ENCODE measurements around the gene STK11IP.
A peak's percentile ranks its signal among the peaks of the same experiment; 100 is the strongest.

Gene STK11IP

GRCh38 chr2:219629976-219630695 lies 32.5 kb downstream of the STK11IP start:
- Histone ChIP-seq H3K4me1 (ENCODE audit: insufficient read depth, insufficient read length) (peaks cover 15% of the 10 kb centered on the region), H3K36me3 (ENCODE audit: insufficient read depth, insufficient read length, low read length) (peaks cover 43% of the 10 kb centered on the region)
- DNase-seq (ENCODE audit: low read depth, low spot score), result no peak

DNA sequence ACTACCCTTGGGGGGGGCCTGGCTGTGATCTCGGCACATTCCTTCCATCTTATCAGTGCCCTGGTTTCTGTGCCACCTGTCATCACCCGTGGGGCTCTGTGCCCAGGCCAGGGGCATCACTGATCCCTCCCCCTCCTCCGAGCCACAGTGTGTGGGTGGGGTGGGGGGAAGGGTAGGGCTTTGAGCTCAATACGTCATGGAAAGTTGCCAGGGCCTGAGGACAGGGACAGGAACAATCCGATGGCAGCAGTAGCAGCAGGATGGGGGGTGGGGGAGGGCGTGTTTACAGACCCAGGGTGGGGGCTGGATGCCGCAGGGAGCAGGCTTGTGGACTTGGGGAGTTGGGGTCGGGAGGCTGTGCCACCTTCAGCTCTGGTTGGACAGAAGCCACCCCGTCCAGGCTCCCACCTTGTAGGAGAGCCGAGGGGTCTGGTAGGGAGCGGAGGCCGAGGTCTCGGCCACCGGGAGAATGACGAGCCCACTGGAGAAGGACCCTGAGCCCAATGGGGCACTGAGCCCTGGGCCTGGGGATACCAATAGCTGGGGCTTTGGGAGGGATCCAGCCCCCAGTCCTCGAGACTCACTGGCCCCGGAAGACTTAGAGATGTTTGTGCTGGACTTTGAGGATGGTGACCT lies 33.2 kb downstream of the STK11IP start:
- Histone ChIP-seq H3K27me3 (ENCODE audit: insufficient read depth, insufficient read length) (peaks cover 12% of the 10 kb centered on the region), H3K9me3 (ENCODE audit: insufficient read depth, low read length) (no peaks in the 10 kb centered on the region), H3K36me3 (ENCODE audit: insufficient read depth, insufficient read length, low read length) (peaks cover 50% of the 10 kb centered on the region)

More at GRCh38 chr2:219629976-219630695, 32.5 kb downstream of the STK11IP start:
- TF ChIP-seq SUZ12 (IDR thresholded peaks at IDR 0.05; ENCODE audit: extremely low read depth, insufficient read depth, insufficient read length) (no peak), YY1 (IDR thresholded peaks at IDR 0.05; ENCODE audit: insufficient read depth, insufficient read length) (no peak), ZNF274 (IDR thresholded peaks at IDR 0.05; ENCODE audit: low read depth, low read length) (no peak)
- Histone ChIP-seq H3K4me3 (ENCODE audit: insufficient read length, low read depth) (no peak overlapping the region), H3K9ac (ENCODE audit: insufficient read length, low read depth) (no peak overlapping the region), H3K9me3 (ENCODE audit: insufficient read depth, low read length) (no peaks in the 10 kb centered on the region), H3K27me3 (ENCODE audit: insufficient read depth, insufficient read length) (peaks cover 15% of the 10 kb centered on the region)

DNA sequence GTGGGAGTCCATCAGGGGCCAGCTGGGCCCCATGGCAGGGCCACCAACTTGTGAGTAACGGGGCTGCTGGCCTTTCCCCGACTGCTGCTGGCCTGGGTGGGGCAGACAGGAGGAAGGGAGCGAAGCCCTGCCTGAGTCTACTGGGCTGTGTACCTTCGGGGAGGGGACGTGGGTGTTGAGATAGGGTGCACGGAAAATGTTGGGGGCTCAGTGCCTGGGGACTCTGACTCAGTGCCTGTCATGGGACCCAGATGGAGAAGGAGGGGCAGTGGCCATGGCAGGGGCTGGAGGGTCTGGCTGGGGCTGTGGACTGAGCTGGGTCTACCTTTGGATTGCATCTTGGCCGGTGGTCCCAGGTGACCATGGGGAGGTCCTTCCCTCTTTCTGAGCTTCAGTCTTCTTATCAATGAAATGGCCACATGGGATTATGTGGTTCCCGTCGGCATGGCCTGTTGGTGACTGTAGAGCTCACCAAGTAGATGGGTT lies 33.8 kb downstream of the STK11IP start:
- peaks cover 15% of the 10 kb centered on the region for H3K4me1 ChIP-seq (ENCODE audit: insufficient read depth, insufficient read length)

More for the DNA sequence above, 33.2 kb downstream of the STK11IP start:
- no peak for DNase-seq (ENCODE audit: low read depth, low spot score)
- no peak overlapping the region for H3K9ac ChIP-seq (ENCODE audit: insufficient read length, low read depth)
- TF ChIP-seq SUZ12 (IDR thresholded peaks at IDR 0.05; ENCODE audit: extremely low read depth, insufficient read depth, insufficient read length) (no peak), ZNF274 (IDR thresholded peaks at IDR 0.05; ENCODE audit: low read depth, low read length) (no peak), YY1 (IDR thresholded peaks at IDR 0.05; ENCODE audit: insufficient read depth, insufficient read length) (no peak)
- H3K4me1 ChIP-seq (ENCODE audit: insufficient read depth, insufficient read length), result peaks cover 15% of the 10 kb centered on the region
- no peak overlapping the region for H3K4me3 ChIP-seq (ENCODE audit: insufficient read length, low read depth)

GRCh38 chr2:219631904-219632759 lies 34.5 kb downstream of the STK11IP start:
- peaks cover under 1% of the 10 kb centered on the region for H3K27me3 ChIP-seq (ENCODE audit: insufficient read depth, insufficient read length)
- H3K9me3 ChIP-seq (ENCODE audit: insufficient read depth, low read length), result no peaks in the 10 kb centered on the region
- no peak overlapping the region for H3K9ac ChIP-seq (ENCODE audit: insufficient read length, low read depth)
- TF ChIP-seq SUZ12 (IDR thresholded peaks at IDR 0.05; ENCODE audit: extremely low read depth, insufficient read depth, insufficient read length) (no peak), YY1 (IDR thresholded peaks at IDR 0.05; ENCODE audit: insufficient read depth, insufficient read length) (no peak), ZNF274 (IDR thresholded peaks at IDR 0.05; ENCODE audit: low read depth, low read length) (no peak)
- H3K4me1 ChIP-seq (ENCODE audit: insufficient read depth, insufficient read length), result peaks cover 12% of the 10 kb centered on the region
- H3K4me3 ChIP-seq (ENCODE audit: insufficient read length, low read depth), result no peak overlapping the region
- H3K36me3 ChIP-seq (ENCODE audit: insufficient read depth, insufficient read length, low read length), result peaks cover 62% of the 10 kb centered on the region
- no peak for DNase-seq (ENCODE audit: low read depth, low spot score)

More for the DNA sequence above, 33.8 kb downstream of the STK11IP start:
- Histone ChIP-seq H3K4me3 (ENCODE audit: insufficient read length, low read depth) (peak overlapping the region; percentile 9), H3K9me3 (ENCODE audit: insufficient read depth, low read length) (no peaks in the 10 kb centered on the region), H3K36me3 (ENCODE audit: insufficient read depth, insufficient read length, low read length) (peaks cover 56% of the 10 kb centered on the region), H3K27me3 (ENCODE audit: insufficient read depth, insufficient read length) (peaks cover 8% of the 10 kb centered on the region), H3K9ac (ENCODE audit: insufficient read length, low read depth) (no peak overlapping the region)
- no peak for DNase-seq (ENCODE audit: low read depth, low spot score)
- TF ChIP-seq YY1 (IDR thresholded peaks at IDR 0.05; ENCODE audit: insufficient read depth, insufficient read length) (no peak), SUZ12 (IDR thresholded peaks at IDR 0.05; ENCODE audit: extremely low read depth, insufficient read depth, insufficient read length) (no peak), ZNF274 (IDR thresholded peaks at IDR 0.05; ENCODE audit: low read depth, low read length) (no peak)

GRCh38 chr2:219632760-219633105 lies 35.1 kb downstream of the STK11IP start:
- Histone ChIP-seq H3K27me3 (ENCODE audit: insufficient read depth, insufficient read length) (no peaks in the 10 kb centered on the region), H3K36me3 (ENCODE audit: insufficient read depth, insufficient read length, low read length) (peaks cover 67% of the 10 kb centered on the region), H3K9me3 (ENCODE audit: insufficient read depth, low read length) (no peaks in the 10 kb centered on the region), H3K4me3 (ENCODE audit: insufficient read length, low read depth) (no peak overlapping the region), H3K4me1 (ENCODE audit: insufficient read depth, insufficient read length) (peaks cover 12% of the 10 kb centered on the region), H3K9ac (ENCODE audit: insufficient read length, low read depth) (no peak overlapping the region)
- no peak for DNase-seq (ENCODE audit: low read depth, low spot score)
- TF ChIP-seq YY1 (IDR thresholded peaks at IDR 0.05; ENCODE audit: insufficient read depth, insufficient read length) (no peak), ZNF274 (IDR thresholded peaks at IDR 0.05; ENCODE audit: low read depth, low read length) (no peak), SUZ12 (IDR thresholded peaks at IDR 0.05; ENCODE audit: extremely low read depth, insufficient read depth, insufficient read length) (no peak)

DNA sequence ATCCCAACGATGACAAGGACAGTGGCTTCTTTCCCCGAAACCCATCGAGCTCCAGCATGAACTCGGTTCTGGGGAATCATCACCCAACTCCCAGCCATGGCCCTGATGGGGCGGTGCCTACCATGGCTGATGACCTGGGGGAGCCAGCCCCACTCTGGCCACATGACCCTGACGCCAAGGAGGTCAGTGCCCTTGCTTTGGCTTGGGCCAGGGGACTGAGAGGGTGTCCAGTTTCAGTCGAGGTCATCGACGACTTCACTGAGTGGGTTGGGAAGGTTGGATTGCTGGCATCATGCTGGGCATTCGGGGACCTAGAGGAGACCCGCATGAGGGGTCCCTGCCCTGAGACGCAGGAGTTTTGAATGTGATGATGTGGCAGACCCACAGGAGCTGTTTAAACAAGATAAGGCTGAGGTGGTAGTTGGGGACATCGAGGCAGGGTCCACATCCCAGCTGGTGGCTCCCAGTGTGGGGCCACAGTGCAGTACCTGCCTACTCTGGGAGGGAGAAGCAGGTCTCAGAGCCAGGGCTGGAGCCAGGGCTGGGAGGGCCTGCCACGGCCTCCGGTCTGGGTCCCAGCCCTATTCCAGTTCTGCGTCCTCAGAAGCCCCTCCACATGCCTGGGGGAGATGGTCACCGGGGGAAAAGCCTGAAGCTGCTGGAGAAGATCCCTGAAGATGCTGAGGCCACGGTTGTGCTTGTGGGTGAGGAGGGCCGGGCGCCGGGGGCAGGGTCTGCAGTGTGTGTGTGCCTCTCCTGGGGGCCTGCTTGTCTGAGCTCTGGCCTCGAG lies 35.8 kb downstream of the STK11IP start:
- TF ChIP-seq ZNF274 (IDR thresholded peaks at IDR 0.05; ENCODE audit: low read depth, low read length) (no peak), YY1 (IDR thresholded peaks at IDR 0.05; ENCODE audit: insufficient read depth, insufficient read length) (no peak), SUZ12 (IDR thresholded peaks at IDR 0.05; ENCODE audit: extremely low read depth, insufficient read depth, insufficient read length) (no peak)
- Histone ChIP-seq H3K9ac (ENCODE audit: insufficient read length, low read depth) (no peak overlapping the region), H3K9me3 (ENCODE audit: insufficient read depth, low read length) (no peaks in the 10 kb centered on the region), H3K4me3 (ENCODE audit: insufficient read length, low read depth) (no peak overlapping the region), H3K27me3 (ENCODE audit: insufficient read depth, insufficient read length) (no peaks in the 10 kb centered on the region), H3K4me1 (ENCODE audit: insufficient read depth, insufficient read length) (peaks cover 10% of the 10 kb centered on the region), H3K36me3 (ENCODE audit: insufficient read depth, insufficient read length, low read length) (peaks cover 73% of the 10 kb centered on the region)
- no peak for DNase-seq (ENCODE audit: low read depth, low spot score)

Data from NT2/D1 (cell line).